HEK293T (cell line): Measurements from ENCODE around the gene PC.

Experiments used
- ARNT ChIP-seq: fragments of 450-650 bp; IDR thresholded peaks from 2 replicates; pipeline ENCODE4 v1.6.1; 2017; ENCODE audit warnings: mild to moderate bottlenecking
- BHLHE40 ChIP-seq: fragments of 450-650 bp; IDR thresholded peaks from 2 replicates; pipeline ENCODE4 v1.6.1; 2016; ENCODE audit warnings: mild to moderate bottlenecking, moderate library complexity, borderline replicate concordance
- ELF4 ChIP-seq: fragments of 450-650 bp; IDR thresholded peaks from 2 replicates; pipeline ENCODE4 v1.6.1; 2017; ENCODE audit warnings: antibody characterized with exemption
- FOXA1 ChIP-seq: fragments of 450-650 bp; IDR thresholded peaks from 2 replicates; pipeline ENCODE4 v1.6.1; 2016; ENCODE audit warnings: mild to moderate bottlenecking
- FOXK2 ChIP-seq: fragments of 450-650 bp; IDR thresholded peaks from 2 replicates; pipeline ENCODE4 v1.6.1; 2016; ENCODE audit warnings: mild to moderate bottlenecking
- FOXM1 ChIP-seq: fragments of 450-650 bp; IDR thresholded peaks from 2 replicates; pipeline ENCODE4 v1.6.1; 2017; ENCODE audit warnings: mild to moderate bottlenecking, borderline replicate concordance
- HDGF ChIP-seq: fragments of 450-650 bp; IDR thresholded peaks from 2 replicates; pipeline ENCODE4 v1.6.1; 2017; ENCODE audit warnings: antibody characterized with exemption, borderline replicate concordance
- L3MBTL2 ChIP-seq: fragments of 450-650 bp; conservative IDR thresholded peaks from 2 replicates; pipeline ENCODE4 v1.6.1; 2016; ENCODE audit warnings: mild to moderate bottlenecking
- LEF1 ChIP-seq: fragments of 450-650 bp; IDR thresholded peaks from 2 replicates; pipeline ENCODE4 v1.6.1; 2017; ENCODE audit warnings: mild to moderate bottlenecking, borderline replicate concordance
- PKNOX1 ChIP-seq: fragments of 450-650 bp; IDR thresholded peaks from 2 replicates; pipeline ENCODE4 v1.6.1; 2016
- SP1 ChIP-seq: fragments of 450-650 bp; IDR thresholded peaks from 2 replicates; pipeline ENCODE4 v1.6.1; 2017

- no peak for TF ChIP-seq FOXA1
- TF ChIP-seq ARNT: no peak
- no peak for TF ChIP-seq BHLHE40
- no peak for TF ChIP-seq SP1
- TF ChIP-seq FOXM1: no peak
- TF ChIP-seq HDGF: no peak
- no peak for TF ChIP-seq FOXK2
- no peak for TF ChIP-seq ELF4
- no peak for TF ChIP-seq LEF1
- no peak for TF ChIP-seq PKNOX1
- TF ChIP-seq L3MBTL2: no peak
These were observed 25.6 kb downstream of the PC start for GRCh38 chr11:66932543-66932942.
